Stimulated activated memory B cell treated with anti-CD40 and anti-IgM and Interleukin-4, amounts not matched to agents 10 μg/mL and 1 μg/mL and 100 μg/mL, for 72 hours (primary cell): ENCODE data around the gene KCNMB2.

Experiments used
- ATAC-seq: fragments of 150-1000 bp; cut with Tn5 transposase; 2 replicates; pipeline ENCODE4 v1.10.0; 2021
- H3K27ac Mint-ChIP-seq: one replicate; pipeline ENCODE4 v1.8.0; 2022; ENCODE audit warnings: mild to moderate bottlenecking, mixed read lengths
- H3K27me3 Mint-ChIP-seq: one replicate; pipeline ENCODE4 v1.8.0; 2022; ENCODE audit warnings: mixed read lengths
- H3K36me3 Mint-ChIP-seq: one replicate; pipeline ENCODE4 v1.8.0; 2022; ENCODE audit warnings: mixed read lengths
- H3K4me1 Mint-ChIP-seq: one replicate; pipeline ENCODE4 v1.8.0; 2022; ENCODE audit warnings: mixed read lengths
- H3K4me3 Mint-ChIP-seq: one replicate; pipeline ENCODE4 v1.8.0; 2022; ENCODE audit warnings: mild to moderate bottlenecking, moderate library complexity, mixed read lengths
- H3K9me3 Mint-ChIP-seq: one replicate; pipeline ENCODE4 v1.8.0; 2022; ENCODE audit warnings: mixed read lengths

KCNMB2 gene

GRCh38 chr3:178752843-178753242 lies 216.6 kb downstream of the KCNMB2 start:
- Mint-ChIP-seq H3K9me3 (peaks cover 3% of the 10 kb centered on the region), H3K27me3 (no peaks in the 10 kb centered on the region), H3K4me3 (no peak overlapping the region), H3K27ac (no peak overlapping the region), H3K4me1 (no peaks in the 10 kb centered on the region), H3K36me3 (no peaks in the 10 kb centered on the region)
- ATAC-seq = no peak

DNA sequence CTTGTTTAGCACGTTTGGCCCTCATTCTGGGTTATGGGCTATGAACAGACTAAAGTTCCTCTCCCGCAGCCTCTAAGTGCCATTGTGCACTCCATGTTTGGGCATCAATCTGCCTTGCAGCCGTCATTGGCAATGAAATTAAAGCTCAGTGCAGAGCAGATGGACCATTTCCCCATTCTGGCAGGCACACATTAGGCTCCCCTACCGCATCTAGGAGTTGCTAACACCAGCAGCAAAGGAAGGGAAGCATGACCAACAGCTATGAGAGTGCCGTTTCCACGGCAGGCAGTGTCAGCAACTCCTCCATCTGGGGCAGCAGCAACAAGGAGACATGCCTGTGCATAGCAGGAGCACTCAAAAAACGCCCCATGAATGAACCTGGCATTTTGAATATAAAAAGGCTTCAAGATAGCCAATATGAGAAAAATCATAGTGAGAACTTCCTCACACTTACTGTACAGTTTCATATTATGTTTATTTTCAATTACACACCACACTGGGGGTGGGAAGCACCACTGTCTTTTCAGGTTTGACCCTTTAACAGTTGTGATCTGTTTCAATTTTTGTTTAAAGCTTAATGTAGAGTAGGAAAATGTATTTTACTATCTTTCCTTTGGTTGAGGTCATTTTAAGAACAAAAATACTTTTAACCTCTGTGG lies 218.7 kb downstream of the KCNMB2 start:
- Mint-ChIP-seq H3K9me3 (peaks cover 3% of the 10 kb centered on the region), H3K4me3 (no peak overlapping the region), H3K4me1 (no peaks in the 10 kb centered on the region), H3K27me3 (no peaks in the 10 kb centered on the region), H3K36me3 (no peaks in the 10 kb centered on the region), H3K27ac (no peak overlapping the region)
- ATAC-seq = no peak

DNA sequence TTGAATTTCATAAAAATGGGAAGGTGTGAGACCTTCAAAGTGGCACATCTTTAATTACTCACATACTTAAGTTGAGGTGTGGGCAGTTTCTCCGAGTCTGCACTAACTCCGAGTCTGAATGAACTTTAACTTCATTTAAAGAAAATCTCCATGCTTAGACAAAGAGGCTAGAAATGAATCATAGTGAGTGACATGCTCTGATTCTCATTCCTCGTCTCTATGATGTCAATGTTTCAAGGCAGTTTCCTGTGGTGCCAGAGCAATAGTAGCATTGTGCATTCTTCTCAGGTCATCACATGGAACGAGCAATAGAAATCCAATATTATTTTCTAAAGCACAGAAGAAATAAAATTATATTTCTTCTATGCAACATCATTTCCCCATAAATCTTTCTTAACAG lies 224.8 kb downstream of the KCNMB2 start:
- Mint-ChIP-seq H3K9me3 (no peaks in the 10 kb centered on the region), H3K4me3 (no peak overlapping the region), H3K27me3 (no peaks in the 10 kb centered on the region), H3K27ac (no peak overlapping the region), H3K4me1 (no peaks in the 10 kb centered on the region), H3K36me3 (no peaks in the 10 kb centered on the region)
- ATAC-seq = no peak

DNA sequence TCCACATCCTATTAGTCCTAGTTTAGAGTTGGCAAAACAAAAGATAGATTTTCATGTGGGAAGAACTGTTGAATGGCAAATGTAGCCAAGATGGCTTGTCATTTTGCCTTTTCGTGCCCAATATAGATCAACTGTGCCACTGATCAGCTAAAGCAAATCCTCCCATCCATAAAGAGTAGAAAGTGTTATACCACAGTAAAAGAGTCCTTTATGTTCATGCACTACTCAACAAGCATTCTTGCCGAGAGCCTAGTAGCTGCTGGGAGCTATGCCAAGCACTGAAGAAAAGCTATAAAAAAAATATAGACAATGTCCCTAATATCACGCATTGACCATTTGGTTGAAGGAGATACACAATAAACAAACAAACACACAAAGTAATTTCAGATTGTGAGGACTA lies 225.2 kb downstream of the KCNMB2 start:
- Mint-ChIP-seq H3K9me3 (no peaks in the 10 kb centered on the region), H3K27me3 (no peaks in the 10 kb centered on the region), H3K27ac (no peak overlapping the region), H3K36me3 (no peaks in the 10 kb centered on the region), H3K4me3 (no peak overlapping the region), H3K4me1 (no peaks in the 10 kb centered on the region)
- ATAC-seq = no peak

GRCh38 chr3:178762385-178762784 lies 226.1 kb downstream of the KCNMB2 start:
- Mint-ChIP-seq H3K4me1 (no peaks in the 10 kb centered on the region), H3K36me3 (no peaks in the 10 kb centered on the region), H3K27ac (no peak overlapping the region), H3K27me3 (no peaks in the 10 kb centered on the region), H3K9me3 (no peaks in the 10 kb centered on the region), H3K4me3 (no peak overlapping the region)
- ATAC-seq = no peak

- Mint-ChIP-seq H3K36me3 (no peaks in the 10 kb centered on the region), H3K27me3 (peaks cover 10% of the 10 kb centered on the region), H3K4me3 (no peak overlapping the region), H3K4me1 (peaks cover 7% of the 10 kb centered on the region), H3K9me3 (no peaks in the 10 kb centered on the region), H3K27ac (no peak overlapping the region)
- ATAC-seq = no peak
Measured at GRCh38 chr3:178765472-178765871, 229.2 kb downstream of the KCNMB2 start.

DNA sequence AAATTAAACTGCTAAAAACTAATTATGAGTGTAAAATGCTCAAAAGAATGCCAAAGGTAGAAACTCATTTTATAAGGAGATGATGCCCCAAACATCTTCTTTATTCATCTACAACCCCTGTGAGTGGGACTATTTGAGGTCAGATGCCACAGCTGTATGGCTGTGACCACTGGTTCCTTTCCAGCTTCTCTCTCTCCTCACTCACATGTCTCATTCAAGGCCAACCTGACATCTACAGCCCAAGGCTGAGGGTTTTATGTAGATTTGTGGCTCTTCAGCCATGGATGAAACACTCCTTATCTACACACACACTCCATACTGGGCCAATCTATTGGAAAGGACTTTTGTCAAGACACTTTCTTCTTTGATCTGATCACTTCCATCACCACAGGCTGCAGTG lies 231.3 kb downstream of the KCNMB2 start:
- Mint-ChIP-seq H3K27me3 (peaks cover 10% of the 10 kb centered on the region), H3K4me1 (peaks cover 7% of the 10 kb centered on the region), H3K36me3 (no peaks in the 10 kb centered on the region), H3K27ac (no peak overlapping the region), H3K9me3 (peaks cover 4% of the 10 kb centered on the region), H3K4me3 (no peak overlapping the region)
- no peak for ATAC-seq

DNA sequence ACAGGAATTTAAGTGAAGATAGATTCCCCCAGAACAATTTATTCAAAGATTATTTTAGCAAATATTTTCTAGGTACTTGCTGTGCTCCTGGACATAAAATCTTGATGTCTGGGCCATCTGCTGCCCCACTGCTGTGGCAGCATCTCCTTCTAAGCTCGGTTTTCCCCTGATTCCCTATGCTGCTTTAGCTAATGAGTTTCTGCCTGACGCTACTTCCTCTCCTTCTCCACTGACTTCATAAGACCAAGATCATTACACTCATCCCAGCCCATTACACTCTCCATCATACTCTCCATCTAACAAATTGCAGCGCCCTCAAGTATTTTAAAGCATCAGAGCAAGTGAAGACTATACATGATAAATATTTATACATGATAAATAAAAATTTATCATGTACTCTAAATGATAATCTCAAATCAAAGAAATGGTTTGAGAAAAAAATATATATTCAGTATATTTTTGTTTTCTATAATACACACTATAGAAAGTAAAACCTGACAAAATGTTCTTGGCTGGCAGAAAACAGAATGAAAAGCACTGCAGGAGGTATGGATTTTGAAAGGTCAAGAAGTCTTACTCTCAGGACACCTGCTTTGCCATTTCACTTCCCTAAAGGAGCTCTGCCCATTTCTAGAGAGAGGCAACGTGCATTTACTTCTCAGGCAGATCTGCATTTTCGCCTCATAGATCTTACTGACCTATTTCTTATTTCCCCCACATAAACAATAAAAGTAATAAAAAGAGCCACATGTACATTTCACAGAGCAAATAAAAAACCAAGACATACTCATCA lies 232.0 kb downstream of the KCNMB2 start:
- peaks cover 10% of the 10 kb centered on the region for H3K27me3 Mint-ChIP-seq
- no peak for ATAC-seq
- peaks cover 4% of the 10 kb centered on the region for H3K9me3 Mint-ChIP-seq
- no peaks in the 10 kb centered on the region for H3K36me3 Mint-ChIP-seq
- no peak overlapping the region for H3K4me3 Mint-ChIP-seq
- no peak overlapping the region for H3K27ac Mint-ChIP-seq
- H3K4me1 Mint-ChIP-seq = peaks cover 7% of the 10 kb centered on the region

GRCh38 chr3:178771511-178771910 lies 235.3 kb downstream of the KCNMB2 start:
- ATAC-seq = no peak
- H3K4me1 Mint-ChIP-seq = peaks cover 7% of the 10 kb centered on the region
- H3K27ac Mint-ChIP-seq = no peak overlapping the region
- H3K4me3 Mint-ChIP-seq = no peak overlapping the region
- peaks cover 4% of the 10 kb centered on the region for H3K9me3 Mint-ChIP-seq
- no peaks in the 10 kb centered on the region for H3K36me3 Mint-ChIP-seq
- peaks cover 10% of the 10 kb centered on the region for H3K27me3 Mint-ChIP-seq

GRCh38 chr3:178772746-178773145 lies 236.5 kb downstream of the KCNMB2 start:
- ATAC-seq = no peak
- Mint-ChIP-seq H3K27me3 (peaks cover 10% of the 10 kb centered on the region), H3K4me1 (peaks cover 7% of the 10 kb centered on the region), H3K9me3 (peaks cover 4% of the 10 kb centered on the region), H3K27ac (no peak overlapping the region), H3K36me3 (no peaks in the 10 kb centered on the region), H3K4me3 (no peak overlapping the region)

- no peak overlapping the region for H3K27ac Mint-ChIP-seq
Measured at GRCh38 chr3:178773358-178773757, 237.1 kb downstream of the KCNMB2 start.

GRCh38 chr3:178777718-178778411 lies 241.6 kb downstream of the KCNMB2 start:
- no peaks in the 10 kb centered on the region for H3K4me1 Mint-ChIP-seq
- no peak overlapping the region for H3K4me3 Mint-ChIP-seq
- ATAC-seq = no peak
- H3K27me3 Mint-ChIP-seq = no peaks in the 10 kb centered on the region
- no peak overlapping the region for H3K27ac Mint-ChIP-seq
- no peaks in the 10 kb centered on the region for H3K36me3 Mint-ChIP-seq
- no peaks in the 10 kb centered on the region for H3K9me3 Mint-ChIP-seq

More at GRCh38 chr3:178773358-178773757, 237.1 kb downstream of the KCNMB2 start:
- peaks cover 4% of the 10 kb centered on the region for H3K9me3 Mint-ChIP-seq
- H3K4me3 Mint-ChIP-seq = no peak overlapping the region
- no peak for ATAC-seq
- peaks cover 7% of the 10 kb centered on the region for H3K27me3 Mint-ChIP-seq
- H3K4me1 Mint-ChIP-seq = peaks cover 4% of the 10 kb centered on the region
- H3K36me3 Mint-ChIP-seq = no peaks in the 10 kb centered on the region

- H3K36me3 Mint-ChIP-seq = no peaks in the 10 kb centered on the region
- H3K27ac Mint-ChIP-seq = no peak overlapping the region
- no peaks in the 10 kb centered on the region for H3K4me1 Mint-ChIP-seq
- no peak overlapping the region for H3K4me3 Mint-ChIP-seq
- ATAC-seq = no peak
- no peaks in the 10 kb centered on the region for H3K9me3 Mint-ChIP-seq
- no peaks in the 10 kb centered on the region for H3K27me3 Mint-ChIP-seq
Measured at GRCh38 chr3:178778589-178778988, 242.4 kb downstream of the KCNMB2 start.

DNA sequence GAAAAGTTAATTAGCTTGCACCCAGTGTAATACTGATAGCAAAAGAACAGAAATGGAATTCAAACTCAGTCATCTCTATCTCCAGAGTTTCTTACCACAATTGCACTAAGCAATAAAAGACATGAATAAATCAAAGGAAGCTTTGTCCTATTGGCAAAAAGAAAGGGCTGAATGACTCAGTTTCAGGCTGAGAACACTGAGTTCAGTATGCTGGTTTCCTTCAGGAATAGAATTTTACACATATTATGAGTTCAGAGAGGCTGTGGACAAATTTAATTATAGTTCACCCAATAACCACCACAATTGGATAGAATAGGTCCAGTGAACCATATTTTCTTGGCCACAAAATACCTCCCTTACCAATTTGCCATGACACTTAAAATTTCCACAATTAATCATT lies 249.7 kb downstream of the KCNMB2 start:
- Mint-ChIP-seq H3K27me3 (no peaks in the 10 kb centered on the region), H3K4me3 (no peak overlapping the region), H3K27ac (no peak overlapping the region), H3K36me3 (peaks cover 5% of the 10 kb centered on the region), H3K9me3 (no peaks in the 10 kb centered on the region), H3K4me1 (no peaks in the 10 kb centered on the region)
- ATAC-seq = no peak

GRCh38 chr3:178787960-178788359 lies 251.7 kb downstream of the KCNMB2 start:
- no peak overlapping the region for H3K27ac Mint-ChIP-seq
- H3K9me3 Mint-ChIP-seq = peaks cover 5% of the 10 kb centered on the region
- H3K4me3 Mint-ChIP-seq = no peak overlapping the region
- H3K27me3 Mint-ChIP-seq = peaks cover 12% of the 10 kb centered on the region
- peaks cover 11% of the 10 kb centered on the region for H3K36me3 Mint-ChIP-seq
- no peak for ATAC-seq
- H3K4me1 Mint-ChIP-seq = no peaks in the 10 kb centered on the region
